Stimulated activated CD4-positive, alpha-beta T cell treated with anti-CD3 and anti-CD28 coated beads, Interleukin-1b, Interleukin-23, amount 100 ng/mL, for 48 hours (primary cell): ENCODE measurements around the gene GRIP1.
A peak's percentile ranks its signal among the peaks of the same experiment; 100 is the strongest.

Experiments
- DNase-seq: peaks from one replicate; pipeline ENCODE4 v3.0.0-alpha.2; 2020

Gene GRIP1

GRCh38 chr12:66361703-66362102 lies 317.2 kb downstream of the GRIP1 start:
- DNase-seq, result no peak

GRCh38 chr12:66359300-66359699 lies 319.6 kb downstream of the GRIP1 start:
- DNase-seq, result no peak

GRCh38 chr12:66354291-66354690 lies 324.6 kb downstream of the GRIP1 start:
- DNase-seq, result no peak

GRCh38 chr12:66352899-66353298 lies 326.0 kb downstream of the GRIP1 start:
- DNase-seq, result no peak

- DNase-seq, result no peak
Observed at GRCh38 chr12:66352197-66352596, 326.7 kb downstream of the GRIP1 start.

- no peak for DNase-seq
Observed at GRCh38 chr12:66351301-66351700, 327.6 kb downstream of the GRIP1 start.

- DNase-seq, result no peak
Observed at GRCh38 chr12:66345956-66346355, 332.9 kb downstream of the GRIP1 start.

- DNase-seq, result no peak
Observed at GRCh38 chr12:66345212-66345611, 333.7 kb downstream of the GRIP1 start.

- DNase-seq, result no peak
Observed at GRCh38 chr12:66341126-66341525, 337.8 kb downstream of the GRIP1 start.

GRCh38 chr12:66340131-66340530 lies 338.7 kb downstream of the GRIP1 start:
- no peak for DNase-seq

- DNase-seq, result no peak
Observed at GRCh38 chr12:66337381-66338010, 341.4 kb downstream of the GRIP1 start.

GRCh38 chr12:66335746-66336145 lies 343.1 kb downstream of the GRIP1 start:
- DNase-seq, result no peak

GRCh38 chr12:66331814-66332213 lies 347.1 kb downstream of the GRIP1 start:
- no peak for DNase-seq

GRCh38 chr12:66331016-66331415 lies 347.9 kb downstream of the GRIP1 start:
- DNase-seq, result no peak

- DNase-seq, result no peak
Observed at GRCh38 chr12:66329941-66330340, 348.9 kb downstream of the GRIP1 start.

GRCh38 chr12:66323017-66323416 lies 355.9 kb downstream of the GRIP1 start:
- DNase-seq, result no peak

- DNase-seq, result no peak
Observed at GRCh38 chr12:66321435-66321834, 357.4 kb downstream of the GRIP1 start.

GRCh38 chr12:66320996-66321395 lies 357.9 kb downstream of the GRIP1 start:
- DNase-seq, result no peak

GRCh38 chr12:66319266-66319954 lies 359.5 kb downstream of the GRIP1 start:
- DNase-seq, result no peak

GRCh38 chr12:66314278-66314677 lies 364.6 kb downstream of the GRIP1 start:
- DNase-seq, result no peak

GRCh38 chr12:66312189-66312588 lies 366.7 kb downstream of the GRIP1 start:
- no peak for DNase-seq

GRCh38 chr12:66309606-66310005 lies 369.3 kb downstream of the GRIP1 start:
- no peak for DNase-seq

GRCh38 chr12:66304296-66304900 lies 374.5 kb downstream of the GRIP1 start:
- no peak for DNase-seq

GRCh38 chr12:66303316-66303804 lies 375.5 kb downstream of the GRIP1 start:
- peak; percentile 12 for DNase-seq
